Spleen (tissue), 7 donors: ENCODE results near the gene GATAD2A.

Source experiments
- POLR2A ChIP-seq, 3 donors: fragments of 450-650 bp; IDR thresholded peaks; one replicate each; pipeline ENCODE4 v1.5.1; 2017; ENCODE audit warnings: antibody characterized with exemption in 3 of 3, mild to moderate bottlenecking in 1 of 3
- POLR2AphosphoS5 ChIP-seq, 3 donors: sonication (generic); formaldehyde crosslinking; IDR thresholded peaks; one replicate each; pipeline ENCODE4 v1.5.1; 2017; ENCODE audit warnings: antibody characterized with exemption in 3 of 3
- TF ChIP-seq, protein P1 (sequence below), 11 experiments: fragments of 200-600 bp in 7 of 11; fragments of 450-650 bp in 4 of 11; sonication (generic) in 4 of 11; IDR thresholded peaks in 8 of 11; conservative IDR thresholded peaks in 3 of 11; 1 replicate in 7 of 11; 2 replicates in 4 of 11; pipeline versions ENCODE4 v1.4.0 to v1.8.0; 2016 to 2021; ENCODE audit warnings: antibody characterized with exemption in 11 of 11, inconsistent platforms in 4 of 11, mild to moderate bottlenecking in 1 of 11
- donor health status: DM: no; HTN: no; CAD: no; lungs with moderate emphysema.
- donor health status: DM: no; HTN: no; CAD: no.
- donor health status: DM: no; HTN: no; CAD: no.

DNA sequence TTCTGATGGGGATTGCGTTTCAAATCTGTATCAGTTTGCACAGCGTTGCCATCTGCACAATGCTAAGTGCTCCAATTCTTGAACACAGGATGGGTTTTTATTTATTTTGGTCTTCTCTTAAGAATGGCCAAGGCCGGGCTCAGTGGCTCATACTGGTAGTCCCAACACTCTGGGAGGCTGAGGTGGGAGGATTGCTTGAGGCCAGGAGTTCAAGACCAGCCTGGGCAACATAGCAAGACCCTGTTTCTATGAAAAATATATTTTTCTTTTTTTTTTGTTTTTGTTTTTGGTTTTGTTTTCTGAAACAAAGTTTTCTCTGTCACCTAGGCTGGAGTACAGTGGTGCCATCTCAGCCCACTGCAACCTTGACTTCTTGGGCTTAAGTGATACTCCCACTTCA is 117.7 kb downstream of the GATAD2A start:
- TF ChIP-seq, protein P1, sequence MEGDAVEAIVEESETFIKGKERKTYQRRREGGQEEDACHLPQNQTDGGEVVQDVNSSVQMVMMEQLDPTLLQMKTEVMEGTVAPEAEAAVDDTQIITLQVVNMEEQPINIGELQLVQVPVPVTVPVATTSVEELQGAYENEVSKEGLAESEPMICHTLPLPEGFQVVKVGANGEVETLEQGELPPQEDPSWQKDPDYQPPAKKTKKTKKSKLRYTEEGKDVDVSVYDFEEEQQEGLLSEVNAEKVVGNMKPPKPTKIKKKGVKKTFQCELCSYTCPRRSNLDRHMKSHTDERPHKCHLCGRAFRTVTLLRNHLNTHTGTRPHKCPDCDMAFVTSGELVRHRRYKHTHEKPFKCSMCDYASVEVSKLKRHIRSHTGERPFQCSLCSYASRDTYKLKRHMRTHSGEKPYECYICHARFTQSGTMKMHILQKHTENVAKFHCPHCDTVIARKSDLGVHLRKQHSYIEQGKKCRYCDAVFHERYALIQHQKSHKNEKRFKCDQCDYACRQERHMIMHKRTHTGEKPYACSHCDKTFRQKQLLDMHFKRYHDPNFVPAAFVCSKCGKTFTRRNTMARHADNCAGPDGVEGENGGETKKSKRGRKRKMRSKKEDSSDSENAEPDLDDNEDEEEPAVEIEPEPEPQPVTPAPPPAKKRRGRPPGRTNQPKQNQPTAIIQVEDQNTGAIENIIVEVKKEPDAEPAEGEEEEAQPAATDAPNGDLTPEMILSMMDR (IDR thresholded peaks at IDR 0.05 in 8 of 11, conservative IDR thresholded peaks at IDR 0.05 in 3 of 11): no peak
- TF ChIP-seq POLR2A (IDR thresholded peaks at IDR 0.05) (no peak), POLR2AphosphoS5 (IDR thresholded peaks at IDR 0.05) (no peak)
